ENCODE measurements around the gene DSCAML1. TPM values are rescaled to one million over a fixed set of nuclear protein-coding genes. Genes with fewer than 3 reads are reported as not detected.
"Not testable (repeated sequence)": the region's sequence is repeated elsewhere in the genome, so short reads cannot be mapped to it uniquely, and the experiment has no call there.

DSCAML1 gene
- total RNA-seq, 1 experiment from 2014 or later: not detected

- in situ Hi-C loops (cut with HindIII; ENCODE audit: low pct_unique_long_range_greater_than_20kb, low sequenced_read_pairs): no loop called here
- no peak for DNase-seq (ENCODE audit: low read depth, low spot score)
Observed at GRCh38 chr11:117462864-117463247, 334.2 kb downstream of the DSCAML1 start.

GRCh38 chr11:117462183-117462863 lies 334.7 kb downstream of the DSCAML1 start:
- in situ Hi-C loops (cut with HindIII; ENCODE audit: low pct_unique_long_range_greater_than_20kb, low sequenced_read_pairs): no loop called here
- DNase-seq (ENCODE audit: low read depth, low spot score): no peak

GRCh38 chr11:117461396-117462182 lies 335.4 kb downstream of the DSCAML1 start:
- no peak for DNase-seq (ENCODE audit: low read depth, low spot score)
- in situ Hi-C loops (cut with HindIII; ENCODE audit: low pct_unique_long_range_greater_than_20kb, low sequenced_read_pairs): no loop called here

GRCh38 chr11:117459979-117460300 lies 337.1 kb downstream of the DSCAML1 start:
- DNase-seq (ENCODE audit: low read depth, low spot score): no peak

GRCh38 chr11:117459123-117459978 lies 337.7 kb downstream of the DSCAML1 start:
- no peak for DNase-seq (ENCODE audit: low read depth, low spot score)
- in situ Hi-C loops (cut with HindIII; ENCODE audit: low pct_unique_long_range_greater_than_20kb, low sequenced_read_pairs): no loop called here

More at GRCh38 chr11:117459979-117460300, 337.1 kb downstream of the DSCAML1 start:
- in situ Hi-C loops (cut with HindIII; ENCODE audit: low pct_unique_long_range_greater_than_20kb, low sequenced_read_pairs): no loop called here

- in situ Hi-C loops (cut with HindIII; ENCODE audit: low pct_unique_long_range_greater_than_20kb, low sequenced_read_pairs): no loop called here
- no peak for DNase-seq (ENCODE audit: low read depth, low spot score)
Observed at GRCh38 chr11:117458275-117459122, 338.5 kb downstream of the DSCAML1 start.

- no peak for DNase-seq (ENCODE audit: low read depth, low spot score)
Observed at GRCh38 chr11:117457835-117458234, 339.2 kb downstream of the DSCAML1 start.

GRCh38 chr11:117457031-117457785 lies 339.8 kb downstream of the DSCAML1 start:
- in situ Hi-C loops (cut with HindIII; ENCODE audit: low pct_unique_long_range_greater_than_20kb, low sequenced_read_pairs): no loop called here

More at GRCh38 chr11:117457835-117458234, 339.2 kb downstream of the DSCAML1 start:
- in situ Hi-C loops (cut with HindIII; ENCODE audit: low pct_unique_long_range_greater_than_20kb, low sequenced_read_pairs): no loop called here

GRCh38 chr11:117456721-117457029 lies 340.3 kb downstream of the DSCAML1 start:
- in situ Hi-C loops (cut with HindIII; ENCODE audit: low pct_unique_long_range_greater_than_20kb, low sequenced_read_pairs); DNase-seq (ENCODE audit: low read depth, low spot score): not testable (repeated sequence)

More at GRCh38 chr11:117457031-117457785, 339.8 kb downstream of the DSCAML1 start:
- no peak for DNase-seq (ENCODE audit: low read depth, low spot score)

GRCh38 chr11:117456027-117456720 lies 340.8 kb downstream of the DSCAML1 start:
- DNase-seq (ENCODE audit: low read depth, low spot score): no peak
- in situ Hi-C loops (cut with HindIII; ENCODE audit: low pct_unique_long_range_greater_than_20kb, low sequenced_read_pairs): no loop called here

GRCh38 chr11:117454564-117454917 lies 342.5 kb downstream of the DSCAML1 start:
- in situ Hi-C loops (cut with HindIII; ENCODE audit: low pct_unique_long_range_greater_than_20kb, low sequenced_read_pairs): no loop called here
- DNase-seq (ENCODE audit: low read depth, low spot score): no peak

- DNase-seq (ENCODE audit: low read depth, low spot score): no peak
- in situ Hi-C loops (cut with HindIII; ENCODE audit: low pct_unique_long_range_greater_than_20kb, low sequenced_read_pairs): no loop called here
Observed at GRCh38 chr11:117453886-117454563, 343.0 kb downstream of the DSCAML1 start.

GRCh38 chr11:117449111-117449693 lies 347.8 kb downstream of the DSCAML1 start:
- in situ Hi-C loops (cut with HindIII; ENCODE audit: low pct_unique_long_range_greater_than_20kb, low sequenced_read_pairs): loop anchor here (25.0 kb wide), 1 partner anchor 338 kb away; the partner anchor contains the start of gene DSCAML1
- DNase-seq (ENCODE audit: low read depth, low spot score): no peak

GRCh38 chr11:117444711-117445658 lies 352.0 kb downstream of the DSCAML1 start:
- DNase-seq (ENCODE audit: low read depth, low spot score): no peak
- in situ Hi-C loops (cut with HindIII; ENCODE audit: low pct_unique_long_range_greater_than_20kb, low sequenced_read_pairs): loop anchor here (25.0 kb wide), 1 partner anchor 342 kb away; the partner anchor contains the start of gene DSCAML1
